IPS DF 6.9 (cell line): ENCODE results near the gene RHOG.

Experiments
- DNase-seq: peaks from one replicate; pipeline ENCODE4 v3.0.0-alpha.2; 2013; ENCODE audit warnings: low read depth, low spot score
- H3K27ac ChIP-seq: one replicate; pipeline ENCODE4 v1.5.1; 2013; ENCODE audit warnings: low read length, control low read depth
- H3K27me3 ChIP-seq: 2 replicates; pipeline ENCODE4 v1.6.1; 2013; ENCODE audit warnings: mild to moderate bottlenecking, low read length; ENCODE audit not compliant: control insufficient read depth, insufficient read depth
- H3K36me3 ChIP-seq: 2 replicates; pipeline ENCODE4 v1.6.1; 2013; ENCODE audit warnings: low read length; ENCODE audit not compliant: control insufficient read depth, insufficient read depth
- H3K4me1 ChIP-seq: 2 replicates; pipeline ENCODE4 v1.6.1; 2013; ENCODE audit warnings: low read length; ENCODE audit not compliant: control insufficient read depth, insufficient read depth
- H3K4me3 ChIP-seq: 2 replicates; pipeline ENCODE4 v1.5.1; 2013; ENCODE audit warnings: mild to moderate bottlenecking, low read length
- H3K9me3 ChIP-seq: 2 replicates; pipeline ENCODE4 v1.6.1; 2013; ENCODE audit warnings: low read length, inconsistent platforms; ENCODE audit not compliant: control insufficient read depth, insufficient read depth
- WGBS: extraction: QIAGEN DNeasy Blood & Tissue Kit; methylation state at CpG from one replicate; pipeline ENCODE4 v1.1.7; 2013; ENCODE audit warnings: mixed read lengths, missing lambda C conversion rate; ENCODE audit not compliant: insufficient read length, insufficient coverage; 5-methylcytosine and 5-hydroxymethylcytosine counted together

Gene RHOG

DNA sequence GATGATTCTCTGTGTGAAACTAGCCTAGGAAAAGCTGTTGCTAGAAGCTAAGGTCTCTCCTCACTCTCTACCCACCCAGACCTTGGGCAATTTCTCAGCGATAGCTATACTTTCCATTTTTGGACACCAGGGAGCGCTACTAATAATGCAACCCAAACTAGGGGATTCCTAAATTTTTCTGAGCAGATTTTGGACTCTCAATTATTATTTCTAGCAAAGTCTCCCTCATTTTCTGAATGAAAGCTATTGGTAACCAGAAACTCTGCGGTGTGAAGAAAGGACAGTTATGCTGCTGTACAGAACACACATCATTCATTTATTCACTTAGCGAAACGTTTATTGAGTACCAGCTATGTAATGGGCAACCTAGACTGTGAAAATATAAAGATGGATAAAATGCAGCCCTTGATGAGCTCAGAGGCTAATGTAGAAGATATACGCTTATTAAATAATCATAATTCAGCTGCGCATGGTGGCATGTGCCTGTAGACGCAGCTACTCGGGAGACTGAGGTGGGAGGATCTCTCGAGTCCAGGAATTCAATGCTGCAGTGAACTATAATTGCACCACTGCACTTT is 8.6 kb upstream of the RHOG start:
- DNase-seq: no peak
- H3K36me3 ChIP-seq: no peaks in the 10 kb centered on the region
- no CpG with 5 or more reads among the region's 10 CpGs for WGBS
- no peaks in the 10 kb centered on the region for H3K9me3 ChIP-seq
- H3K4me1 ChIP-seq: no peaks in the 10 kb centered on the region
- H3K27ac ChIP-seq: no peak overlapping the region
- H3K4me3 ChIP-seq: no peak overlapping the region
- no peaks in the 10 kb centered on the region for H3K27me3 ChIP-seq

DNA sequence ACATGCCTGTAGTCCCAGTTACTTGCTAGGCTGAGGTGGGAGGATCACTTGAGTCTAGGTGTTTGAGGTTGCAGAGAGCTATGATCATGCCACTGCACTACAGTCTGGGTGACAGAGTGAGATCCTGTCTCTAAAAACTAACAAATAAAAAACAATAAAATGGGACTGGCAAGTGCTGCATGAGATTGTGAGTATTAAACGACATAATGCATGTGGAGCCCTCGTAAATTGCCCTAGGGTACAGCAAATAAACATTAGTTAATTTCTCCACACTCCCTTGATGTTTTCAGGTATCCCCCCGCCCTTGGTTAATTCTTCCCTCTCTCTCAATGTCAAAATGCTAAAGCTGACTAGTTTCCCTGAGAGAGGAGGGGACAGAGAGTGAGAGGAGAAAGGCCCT is 4.9 kb upstream of the RHOG start:
- H3K27ac ChIP-seq: no peak overlapping the region
- DNase-seq: no peak
- H3K4me3 ChIP-seq: no peak overlapping the region
- H3K4me1 ChIP-seq: no peaks in the 10 kb centered on the region
- H3K27me3 ChIP-seq: no peaks in the 10 kb centered on the region
- H3K9me3 ChIP-seq: no peaks in the 10 kb centered on the region
- no CpG with 5 or more reads among the region's 3 CpGs for WGBS
- H3K36me3 ChIP-seq: no peaks in the 10 kb centered on the region

DNA sequence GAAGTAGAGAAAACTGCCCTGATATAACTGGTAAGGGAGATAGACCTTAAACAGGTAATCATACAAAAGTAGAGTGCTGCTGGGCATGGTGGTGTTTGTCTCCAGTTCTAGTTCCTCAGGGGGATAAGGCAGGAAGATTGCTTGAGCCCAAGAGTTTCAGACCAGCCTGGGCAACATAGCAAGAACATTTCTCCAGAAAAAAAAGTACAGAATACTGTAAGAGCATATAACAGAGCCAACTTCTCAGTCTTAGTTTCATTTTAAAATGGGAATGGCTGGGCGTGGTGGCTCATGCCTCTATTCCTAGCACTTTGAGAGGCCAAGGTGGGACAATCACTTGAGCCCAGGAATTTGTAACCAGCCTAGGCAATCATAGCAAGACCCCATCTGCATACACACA is 4.5 kb upstream of the RHOG start:
- no CpG with 5 or more reads among the region's 1 CpG for WGBS
- Histone ChIP-seq H3K4me1 (no peaks in the 10 kb centered on the region), H3K27ac (no peak overlapping the region), H3K4me3 (no peak overlapping the region), H3K27me3 (no peaks in the 10 kb centered on the region), H3K9me3 (no peaks in the 10 kb centered on the region), H3K36me3 (no peaks in the 10 kb centered on the region)
- DNase-seq: no peak

DNA sequence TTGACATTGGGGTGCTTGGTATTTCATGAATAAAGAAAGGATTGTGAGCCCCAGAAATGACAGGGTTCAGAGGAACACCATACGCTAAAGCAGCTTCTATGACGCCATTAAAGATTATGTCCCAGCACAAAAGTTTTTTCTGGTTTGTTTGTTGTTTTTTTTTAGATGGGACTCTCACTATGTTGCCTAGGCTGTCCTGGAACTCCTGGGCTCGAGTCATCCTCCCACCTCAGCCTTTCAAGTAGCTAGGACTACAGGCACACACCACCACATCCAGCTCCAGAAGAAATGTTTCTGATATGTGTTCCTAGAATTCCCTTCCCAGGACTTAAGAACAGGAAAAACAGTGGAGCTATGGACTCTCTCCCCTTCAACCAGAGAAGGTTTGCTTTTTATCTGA is 2.6 kb upstream of the RHOG start:
- Histone ChIP-seq H3K27me3 (no peaks in the 10 kb centered on the region), H3K4me3 (no peak overlapping the region), H3K4me1 (no peaks in the 10 kb centered on the region; the same call in 1 of the 2 replicates), H3K9me3 (no peaks in the 10 kb centered on the region), H3K36me3 (no peaks in the 10 kb centered on the region), H3K27ac (no peak overlapping the region)
- DNase-seq: no peak
- no CpG with 5 or more reads among the region's 3 CpGs for WGBS

DNA sequence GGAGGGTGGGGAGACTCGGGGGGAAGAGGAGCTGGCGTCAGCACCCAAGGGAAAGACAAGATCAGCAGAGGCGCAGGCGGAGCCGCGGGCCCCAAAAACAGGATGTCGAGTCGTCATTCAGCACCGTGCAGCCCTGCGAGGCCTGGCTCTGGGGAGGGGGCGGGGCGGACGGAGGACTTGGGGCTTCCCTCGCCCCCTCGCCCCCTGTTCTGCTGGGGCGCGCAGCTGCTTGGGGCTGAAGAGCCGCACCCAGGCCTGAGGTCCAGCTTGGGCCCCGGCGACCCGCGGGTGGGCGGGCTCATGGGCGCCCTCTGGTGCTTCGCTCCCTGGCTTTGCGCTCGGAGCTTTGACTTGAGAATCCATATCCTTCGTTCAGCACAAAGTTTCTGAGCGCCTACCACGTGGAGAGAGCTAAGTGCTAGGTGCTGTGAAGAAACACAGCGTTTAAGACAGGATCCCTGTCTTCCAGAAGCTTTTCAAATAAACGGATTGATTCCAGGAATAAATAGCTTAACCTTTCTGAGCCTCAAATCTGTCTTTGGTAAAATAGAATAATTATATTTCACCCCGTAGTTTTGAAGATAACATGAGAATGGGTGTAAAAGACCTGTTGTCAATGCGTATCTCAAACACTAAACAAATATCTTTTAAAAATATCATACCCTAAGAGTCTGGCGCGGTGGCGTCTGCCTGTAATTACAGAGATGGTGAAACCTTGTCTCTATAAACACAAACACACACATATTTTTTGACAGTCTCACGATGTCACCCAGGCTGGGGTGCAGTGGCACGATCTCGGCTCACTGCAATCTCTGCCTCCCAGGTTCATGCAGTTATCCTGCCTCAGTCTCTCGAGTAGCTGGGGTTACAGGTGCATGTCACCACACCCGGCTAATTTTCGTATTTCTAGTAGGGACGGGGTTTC is 929 bp upstream of the RHOG start:
- WGBS: no CpG with 5 or more reads among the region's 44 CpGs
- DNase-seq: no peak
- no peaks in the 10 kb centered on the region for H3K9me3 ChIP-seq
- no peaks in the 10 kb centered on the region for H3K36me3 ChIP-seq
- H3K4me1 ChIP-seq: peaks cover 4% of the 10 kb centered on the region
- no peaks in the 10 kb centered on the region for H3K27me3 ChIP-seq
- H3K4me3 ChIP-seq: peak overlapping the region; percentile 69; the same call in 1 of the 2 replicates
- H3K27ac ChIP-seq: no peak overlapping the region

DNA sequence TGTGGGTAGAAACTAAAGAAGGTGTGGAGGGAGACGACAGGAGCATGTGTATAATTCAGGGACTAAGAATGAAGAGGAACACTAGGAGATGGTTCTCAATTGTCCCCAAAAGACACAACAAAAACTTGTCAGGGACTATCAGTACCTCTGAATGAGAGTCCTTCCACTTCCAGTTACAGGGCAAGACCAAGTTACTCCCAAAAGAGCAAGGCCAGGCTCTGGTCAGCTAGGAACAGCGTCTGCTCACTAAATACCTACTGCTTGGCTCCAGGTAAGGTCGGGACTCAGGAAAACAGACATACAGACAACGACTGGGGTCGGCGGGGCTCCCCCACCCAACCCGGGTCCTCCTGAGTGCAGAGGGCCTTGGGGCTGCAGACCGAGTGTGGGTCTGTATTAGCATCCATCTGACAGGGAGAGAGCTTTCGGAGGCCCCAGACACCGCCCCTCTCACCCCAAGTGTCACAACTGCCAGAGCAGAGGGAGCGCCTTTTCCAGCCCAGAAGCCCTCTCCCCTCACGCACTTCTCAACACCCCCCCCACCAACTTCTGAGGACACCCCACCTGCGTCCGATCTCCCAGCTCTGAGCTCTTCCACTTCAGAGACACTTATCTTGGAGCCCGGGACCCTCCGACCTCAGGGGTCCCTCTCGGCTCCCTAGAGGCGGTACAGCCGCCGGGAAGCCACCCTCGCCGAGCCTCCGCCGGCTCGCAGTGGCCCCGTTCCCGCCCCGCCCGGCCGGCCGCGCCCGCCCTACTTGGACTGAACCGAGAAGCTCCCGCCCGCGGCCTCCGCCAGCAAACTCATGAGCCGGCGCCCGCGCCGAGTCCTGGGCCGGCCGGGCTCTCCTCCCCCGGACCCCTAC is 522 bp downstream of the RHOG start:
- H3K9me3 ChIP-seq: no peaks in the 10 kb centered on the region
- no peaks in the 10 kb centered on the region for H3K27me3 ChIP-seq
- H3K4me3 ChIP-seq: peak overlapping the region; percentile 69; the same call in 1 of the 2 replicates
- DNase-seq: no peak
- peaks cover 4% of the 10 kb centered on the region for H3K4me1 ChIP-seq
- H3K27ac ChIP-seq: no peak overlapping the region
- WGBS: no CpG with 5 or more reads among the region's 46 CpGs
- no peaks in the 10 kb centered on the region for H3K36me3 ChIP-seq

DNA sequence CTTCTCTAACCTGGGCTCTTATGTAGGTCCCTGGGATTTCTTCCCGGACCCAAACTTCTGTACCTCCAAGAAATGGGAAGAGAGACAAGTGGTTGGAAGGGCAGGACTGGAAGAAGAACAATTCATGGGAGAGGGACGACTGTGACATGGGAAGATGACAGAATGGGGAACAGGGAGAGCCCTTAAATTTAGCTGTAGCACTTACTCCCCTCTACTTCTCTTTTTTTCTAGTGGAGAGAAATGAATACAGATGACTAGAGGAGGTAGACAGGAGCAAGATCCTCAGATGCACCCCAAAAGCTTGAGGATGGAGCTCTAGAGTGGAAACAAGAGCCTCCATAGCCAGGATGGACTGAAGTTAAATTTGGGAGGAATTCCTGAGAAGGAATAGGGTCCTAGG is 2.3 kb downstream of the RHOG start:
- no peak for DNase-seq
- Histone ChIP-seq H3K9me3 (no peaks in the 10 kb centered on the region), H3K27ac (no peak overlapping the region), H3K4me3 (no peak overlapping the region), H3K4me1 (peaks cover 4% of the 10 kb centered on the region), H3K27me3 (no peaks in the 10 kb centered on the region), H3K36me3 (no peaks in the 10 kb centered on the region)
- WGBS: no CpG with 5 or more reads among the region's 2 CpGs

DNA sequence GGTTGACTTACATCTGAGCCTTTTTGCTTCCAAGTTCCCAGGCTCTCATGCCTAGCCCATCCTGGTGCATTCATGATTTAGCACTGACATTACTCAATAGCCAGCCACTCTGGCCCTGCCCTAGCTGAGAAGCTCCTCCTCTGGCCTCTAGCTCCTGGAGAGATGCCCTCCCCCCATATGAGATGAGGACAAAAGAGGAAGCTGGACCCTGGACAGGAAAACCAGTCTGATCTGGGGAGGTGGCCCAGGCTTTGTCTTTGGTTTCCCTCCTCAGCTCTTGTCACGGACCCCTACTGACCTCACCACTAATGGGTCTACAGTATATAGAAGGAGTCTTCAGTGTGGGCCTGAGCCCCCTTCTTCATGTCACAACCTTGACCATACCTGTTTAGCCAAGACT is 3.0 kb downstream of the RHOG start:
- Histone ChIP-seq H3K27ac (no peak overlapping the region), H3K9me3 (no peaks in the 10 kb centered on the region), H3K4me3 (no peak overlapping the region), H3K27me3 (no peaks in the 10 kb centered on the region), H3K36me3 (no peaks in the 10 kb centered on the region), H3K4me1 (peaks cover 4% of the 10 kb centered on the region)
- no peak for DNase-seq
- WGBS: no CpG with 5 or more reads among the region's 1 CpG

DNA sequence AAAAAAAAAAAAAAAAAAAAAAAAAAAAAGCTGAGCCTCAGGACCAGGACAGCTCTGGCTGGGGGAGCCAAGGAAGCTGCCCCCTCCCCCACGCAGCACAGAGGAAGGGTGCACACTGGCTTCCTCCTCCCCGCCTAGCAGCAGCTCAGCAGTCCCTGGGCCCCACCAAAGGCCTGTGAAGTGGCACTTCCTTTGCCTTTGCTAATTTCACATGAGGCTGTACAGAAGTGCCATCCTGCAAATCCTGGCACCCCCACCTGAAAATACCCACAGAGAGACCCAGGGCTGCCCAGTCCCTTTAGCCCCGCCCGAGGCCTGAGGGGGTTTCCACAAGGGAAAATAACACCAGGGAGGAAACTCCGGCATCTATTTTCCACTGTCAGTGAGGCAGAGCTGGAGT is 3.9 kb downstream of the RHOG start:
- no peak overlapping the region for H3K4me3 ChIP-seq
- peaks cover 4% of the 10 kb centered on the region for H3K4me1 ChIP-seq
- DNase-seq: no peak
- H3K27ac ChIP-seq: no peak overlapping the region
- WGBS: no CpG with 5 or more reads among the region's 5 CpGs
- no peaks in the 10 kb centered on the region for H3K27me3 ChIP-seq
- H3K9me3 ChIP-seq: no peaks in the 10 kb centered on the region
- H3K36me3 ChIP-seq: no peaks in the 10 kb centered on the region

DNA sequence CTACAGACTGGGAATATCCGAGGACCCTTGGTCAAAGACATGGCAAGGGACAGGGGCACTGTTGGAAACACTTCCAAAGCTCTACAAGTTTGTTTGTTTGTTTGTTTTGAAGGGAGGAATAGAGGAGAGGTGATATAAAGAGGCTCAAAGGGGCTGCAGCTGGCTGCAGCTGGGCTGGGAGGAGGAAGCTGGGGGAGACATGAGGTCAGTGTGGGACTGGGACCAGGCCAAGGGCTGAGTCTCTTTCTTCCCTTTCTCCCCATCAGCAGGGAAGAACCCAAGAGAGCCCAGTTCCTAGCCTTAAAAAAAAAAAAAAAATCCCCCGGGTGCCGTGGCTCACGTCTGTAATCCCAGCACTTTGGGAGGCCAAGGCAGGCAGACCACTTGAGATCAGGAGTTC is 5.0 kb downstream of the RHOG start:
- Histone ChIP-seq H3K4me1 (peaks cover 4% of the 10 kb centered on the region), H3K9me3 (no peaks in the 10 kb centered on the region), H3K36me3 (no peaks in the 10 kb centered on the region), H3K4me3 (no peak overlapping the region), H3K27ac (no peak overlapping the region), H3K27me3 (no peaks in the 10 kb centered on the region)
- WGBS: no CpG with 5 or more reads among the region's 4 CpGs
- DNase-seq: no peak
